ENCODE results near the gene NSUN2.

The NSUN2 gene

DNA sequence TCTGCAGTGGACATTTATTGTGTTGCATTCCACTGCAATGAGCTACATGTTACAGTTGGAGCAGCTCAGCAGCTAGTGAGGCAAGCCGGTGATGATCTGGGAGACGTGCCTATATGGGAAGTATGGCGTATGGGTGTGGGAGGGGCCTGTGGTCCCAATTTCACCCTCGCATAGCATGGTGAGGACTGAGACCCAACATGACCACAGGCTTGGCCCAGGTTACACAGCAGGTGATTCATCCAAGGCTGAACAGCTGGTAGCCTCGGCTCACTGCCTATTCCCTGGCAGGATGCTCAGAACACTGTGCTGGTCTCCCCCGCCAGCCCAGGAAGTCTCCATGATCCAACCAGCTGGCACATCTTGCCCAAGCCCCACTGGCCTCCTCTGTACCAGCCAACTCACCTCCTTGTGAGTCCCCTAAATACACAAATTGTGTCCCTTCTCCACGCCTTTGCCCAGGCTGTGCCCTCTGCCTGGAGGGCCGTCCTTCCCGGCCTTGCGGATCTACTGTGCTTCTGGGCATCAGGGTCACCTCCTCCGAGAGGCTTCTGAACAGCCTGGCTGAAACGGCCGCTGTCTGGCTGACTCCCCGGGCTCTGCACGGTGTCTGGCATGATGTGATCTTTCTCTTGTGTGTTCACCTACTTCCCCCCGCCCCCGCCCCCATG, 81.4 kb downstream of the NSUN2 start:
- H3K79me2 ChIP-seq (ENCODE audit: control insufficient read depth, low read length) = no peaks in the 10 kb centered on the region
- no peaks in the 10 kb centered on the region for H3K36me3 ChIP-seq (ENCODE audit: control insufficient read depth, low read length)
- no peaks in the 10 kb centered on the region for H3K27me3 ChIP-seq (ENCODE audit: control insufficient read depth, low read length)
- H3K4me1 ChIP-seq (ENCODE audit: control insufficient read depth, low read length) = no peaks in the 10 kb centered on the region
- H3K27ac ChIP-seq (ENCODE audit: low read depth, low read length) = no peak overlapping the region
- H4K20me1 ChIP-seq (ENCODE audit: control insufficient read depth, insufficient read depth, low read depth, low read length) = no peaks in the 10 kb centered on the region
- TF ChIP-seq, protein P1, sequence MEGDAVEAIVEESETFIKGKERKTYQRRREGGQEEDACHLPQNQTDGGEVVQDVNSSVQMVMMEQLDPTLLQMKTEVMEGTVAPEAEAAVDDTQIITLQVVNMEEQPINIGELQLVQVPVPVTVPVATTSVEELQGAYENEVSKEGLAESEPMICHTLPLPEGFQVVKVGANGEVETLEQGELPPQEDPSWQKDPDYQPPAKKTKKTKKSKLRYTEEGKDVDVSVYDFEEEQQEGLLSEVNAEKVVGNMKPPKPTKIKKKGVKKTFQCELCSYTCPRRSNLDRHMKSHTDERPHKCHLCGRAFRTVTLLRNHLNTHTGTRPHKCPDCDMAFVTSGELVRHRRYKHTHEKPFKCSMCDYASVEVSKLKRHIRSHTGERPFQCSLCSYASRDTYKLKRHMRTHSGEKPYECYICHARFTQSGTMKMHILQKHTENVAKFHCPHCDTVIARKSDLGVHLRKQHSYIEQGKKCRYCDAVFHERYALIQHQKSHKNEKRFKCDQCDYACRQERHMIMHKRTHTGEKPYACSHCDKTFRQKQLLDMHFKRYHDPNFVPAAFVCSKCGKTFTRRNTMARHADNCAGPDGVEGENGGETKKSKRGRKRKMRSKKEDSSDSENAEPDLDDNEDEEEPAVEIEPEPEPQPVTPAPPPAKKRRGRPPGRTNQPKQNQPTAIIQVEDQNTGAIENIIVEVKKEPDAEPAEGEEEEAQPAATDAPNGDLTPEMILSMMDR (IDR thresholded peaks at IDR 0.05; ENCODE audit: low read depth, low read length, poor library complexity, severe bottlenecking) = no peak
- TF ChIP-seq EZH2phosphoT487 (IDR thresholded peaks at IDR 0.05; ENCODE audit: borderline replicate concordance, low read length) = no peak
- H3K9me3 ChIP-seq (ENCODE audit: control insufficient read depth, insufficient read depth, low read length) = no peaks in the 10 kb centered on the region
- no peak overlapping the region for H3K4me2 ChIP-seq (ENCODE audit: low read length)
- no peak overlapping the region for H3K4me3 ChIP-seq (ENCODE audit: low read length)
- no peaks in the 10 kb centered on the region for H3K9me2 ChIP-seq (replicated peaks; ENCODE audit: control insufficient read depth, low read length)
- H3F3A ChIP-seq (ENCODE audit: control insufficient read depth, insufficient read depth) = no peaks in the 10 kb centered on the region

DNA sequence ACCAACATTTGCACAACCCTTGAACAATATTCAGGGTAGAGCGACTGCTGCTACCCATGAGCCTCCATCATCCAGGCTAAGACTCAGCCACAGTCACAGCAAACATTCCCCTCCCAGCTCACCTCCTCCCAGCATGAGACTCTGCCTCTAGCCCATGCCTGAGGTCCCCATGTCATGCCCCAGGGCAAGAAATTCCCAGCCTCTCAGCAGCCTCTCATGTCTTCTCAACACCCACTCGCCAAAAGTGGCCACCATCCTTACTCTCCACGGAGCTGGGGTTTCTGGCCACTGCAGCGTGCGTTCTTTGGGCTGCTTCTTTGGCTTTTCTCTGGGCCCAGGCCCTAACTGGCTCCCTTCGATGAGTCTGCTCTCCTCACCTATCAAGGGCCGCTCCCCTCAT, 82.2 kb downstream of the NSUN2 start:
- Histone ChIP-seq H3K9me2 (replicated peaks; ENCODE audit: control insufficient read depth, low read length) (no peaks in the 10 kb centered on the region), H3K27me3 (ENCODE audit: control insufficient read depth, low read length) (no peaks in the 10 kb centered on the region), H3K79me2 (ENCODE audit: control insufficient read depth, low read length) (no peaks in the 10 kb centered on the region), H3K36me3 (ENCODE audit: control insufficient read depth, low read length) (no peaks in the 10 kb centered on the region), H3K9me3 (ENCODE audit: control insufficient read depth, insufficient read depth, low read length) (no peaks in the 10 kb centered on the region), H3K4me2 (ENCODE audit: low read length) (no peak overlapping the region), H3K4me1 (ENCODE audit: control insufficient read depth, low read length) (no peaks in the 10 kb centered on the region), H3F3A (ENCODE audit: control insufficient read depth, insufficient read depth) (no peaks in the 10 kb centered on the region), H4K20me1 (ENCODE audit: control insufficient read depth, insufficient read depth, low read depth, low read length) (no peaks in the 10 kb centered on the region), H3K27ac (ENCODE audit: low read depth, low read length) (no peak overlapping the region), H3K4me3 (ENCODE audit: low read length) (no peak overlapping the region)
- TF ChIP-seq EZH2phosphoT487 (IDR thresholded peaks at IDR 0.05; ENCODE audit: borderline replicate concordance, low read length) = no peak
- TF ChIP-seq, protein P1 (IDR thresholded peaks at IDR 0.05; ENCODE audit: low read depth, low read length, poor library complexity, severe bottlenecking) = no peak

Measured in DOHH2 (cell line).